PC-3 (cell line): ENCODE measurements around the gene UBXN11. TPM values are rescaled to one million over a fixed set of nuclear protein-coding genes. Genes with fewer than 3 reads are reported as not detected.

Source experiments
- ATAC-seq: fragments of 200-7000 bp; cut with Tn5 transposase; 2 replicates; pipeline ENCODE4 v1.9.1; 2020; ENCODE audit warnings: mild to moderate bottlenecking, moderate library complexity
- BruUV-seq: library from RNA; stranded (reverse); fragments of 400-500 nt; replicated peaks from 2 replicates; lab custom pipeline; 2021; lab: Mats Ljungman, UMichigan
- CTCF ChIA-PET: fragments of 300-600 bp; sonication (Branson Sonifier 250); formaldehyde crosslinking; loops from one replicate; lab custom pipeline; 2022; ENCODE audit warnings: antibody characterized with exemption; lab: Charles Lee
- POLR2A ChIA-PET: fragments of 300-600 bp; sonication (Branson Sonifier 250); formaldehyde crosslinking; loops from one replicate; lab custom pipeline; 2022; ENCODE audit warnings: antibody characterized with exemption; ENCODE audit not compliant: unreplicated experiment; lab: Charles Lee
- DNase-seq: peaks from one replicate; pipeline ENCODE4 v3.0.0-alpha.2; 2015
- H2AFZ ChIP-seq: fragments of 300-600 bp; sonication (generic); 2 replicates; pipeline ENCODE4 v1.6.0; 2016; ENCODE audit warnings: antibody characterized with exemption, low read length
- H3F3A ChIP-seq: fragments of 300-600 bp; sonication (generic); one replicate; pipeline ENCODE4 v1.6.0; 2017; ENCODE audit warnings: antibody characterized with exemption, low read length, control low read depth, mild to moderate bottlenecking; ENCODE audit not compliant: unreplicated experiment
- H3K27ac ChIP-seq: fragments of 300-600 bp; sonication (generic); 2 replicates; pipeline ENCODE4 v1.5.1; 2016; ENCODE audit warnings: mild to moderate bottlenecking, low read length
- H3K27me3 ChIP-seq: fragments of 300-600 bp; sonication (generic); 2 replicates; pipeline ENCODE4 v1.6.1; 2016; ENCODE audit warnings: low read length, mixed read lengths
- H3K36me3 ChIP-seq: fragments of 300-600 bp; sonication (generic); 2 replicates; pipeline ENCODE4 v1.6.1; 2016; ENCODE audit warnings: low read depth, mixed run types, low read length, mixed read lengths
- H3K4me1 ChIP-seq: fragments of 300-600 bp; sonication (generic); 2 replicates; pipeline ENCODE4 v1.5.1; 2016; ENCODE audit warnings: low read length; ENCODE audit not compliant: insufficient read depth
- H3K4me2 ChIP-seq: fragments of 300-600 bp; sonication (generic); 2 replicates; pipeline ENCODE4 v1.6.0; 2016; ENCODE audit warnings: low read length
- H3K4me3 ChIP-seq: fragments of 300-600 bp; sonication (generic); 2 replicates; pipeline ENCODE4 v1.5.1; 2016; ENCODE audit warnings: mild to moderate bottlenecking, low read length, mixed read lengths
- H3K79me2 ChIP-seq: fragments of 300-600 bp; sonication (generic); 2 replicates; pipeline ENCODE4 v1.6.1; 2017; ENCODE audit warnings: low read length, mixed read lengths
- H3K9ac ChIP-seq: fragments of 300-600 bp; sonication (generic); 2 replicates; pipeline ENCODE4 v1.6.0; 2016; ENCODE audit warnings: mild to moderate bottlenecking, low read length
- H3K9me2 ChIP-seq: fragments of 300-600 bp; sonication (generic); replicated peaks from 2 replicates; pipeline ENCODE4 v1.6.1; 2016; ENCODE audit warnings: mixed run types, low read length, mixed read lengths
- H3K9me3 ChIP-seq: fragments of 300-600 bp; sonication (generic); 2 replicates; pipeline ENCODE4 v1.6.1; 2016; ENCODE audit warnings: low read length, mixed read lengths
- H4K20me1 ChIP-seq: fragments of 300-600 bp; sonication (generic); 2 replicates; pipeline ENCODE4 v1.6.1; 2016; ENCODE audit warnings: low read length, mixed read lengths
- EZH2 ChIP-seq: fragments of 300-600 bp; sonication (generic); IDR thresholded peaks from one replicate; pipeline ENCODE4 v1.6.1; 2017; ENCODE audit warnings: antibody characterized with exemption, mild to moderate bottlenecking, low read length; ENCODE audit not compliant: unreplicated experiment
- EZH2phosphoT487 ChIP-seq: fragments of 300-600 bp; sonication (generic); IDR thresholded peaks from 2 replicates; pipeline ENCODE4 v1.6.1; 2018; ENCODE audit warnings: mild to moderate bottlenecking, antibody characterized with exemption, low read length, borderline replicate concordance
- intact Hi-C: fragments of 100-400 bp; cut with micrococcal nuclease; formaldehyde crosslinking; loops from 2 replicates; pipeline ENCODE4 v1.9.0; 2023
- total RNA-seq: library from RNA; depleted of rRNA; stranded (reverse); fragments of >200 nt; gene quantifications from 2 replicates; pipeline ENCODE4 v1.2.3, GENCODE V29; 2014
- TF ChIP-seq, protein P1 (sequence below): fragments of 300-600 bp; sonication (generic); conservative IDR thresholded peaks from 2 replicates; pipeline ENCODE4 v1.5.1; 2017; ENCODE audit warnings: antibody characterized with exemption, low read depth, mild to moderate bottlenecking, low read length

Gene UBXN11
- total RNA-seq, 1 experiment from 2014 or later = 19.4 TPM

DNA sequence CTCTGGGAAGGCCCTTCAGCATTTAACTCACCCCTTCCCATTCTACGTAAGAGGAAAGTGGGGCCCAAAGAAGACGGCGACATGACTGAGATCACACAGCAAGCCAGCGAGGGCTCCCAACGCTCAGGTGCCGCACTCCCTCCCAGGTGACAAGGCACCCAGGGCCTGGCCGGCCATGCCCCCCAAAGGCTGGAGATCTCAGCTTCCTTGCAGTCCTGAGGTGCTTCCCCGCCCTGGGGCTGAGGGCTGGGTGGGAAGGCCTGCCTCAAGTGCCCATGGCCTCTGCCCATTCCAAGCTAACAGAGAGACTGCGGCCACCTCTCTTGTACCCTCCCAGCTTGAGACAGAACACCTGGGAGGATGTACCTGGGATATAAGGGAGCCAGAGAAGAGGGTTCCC lies 48.5 kb upstream of the UBXN11 start:
- no peaks in the 10 kb centered on the region for H3K27me3 ChIP-seq
- no peaks in the 10 kb centered on the region for H3K36me3 ChIP-seq
- H3K9me2 ChIP-seq = no peaks in the 10 kb centered on the region
- ATAC-seq = no peak
- H3F3A ChIP-seq = no peaks in the 10 kb centered on the region
- TF ChIP-seq EZH2 (no peak), EZH2phosphoT487 (no peak)
- TF ChIP-seq, protein P1, sequence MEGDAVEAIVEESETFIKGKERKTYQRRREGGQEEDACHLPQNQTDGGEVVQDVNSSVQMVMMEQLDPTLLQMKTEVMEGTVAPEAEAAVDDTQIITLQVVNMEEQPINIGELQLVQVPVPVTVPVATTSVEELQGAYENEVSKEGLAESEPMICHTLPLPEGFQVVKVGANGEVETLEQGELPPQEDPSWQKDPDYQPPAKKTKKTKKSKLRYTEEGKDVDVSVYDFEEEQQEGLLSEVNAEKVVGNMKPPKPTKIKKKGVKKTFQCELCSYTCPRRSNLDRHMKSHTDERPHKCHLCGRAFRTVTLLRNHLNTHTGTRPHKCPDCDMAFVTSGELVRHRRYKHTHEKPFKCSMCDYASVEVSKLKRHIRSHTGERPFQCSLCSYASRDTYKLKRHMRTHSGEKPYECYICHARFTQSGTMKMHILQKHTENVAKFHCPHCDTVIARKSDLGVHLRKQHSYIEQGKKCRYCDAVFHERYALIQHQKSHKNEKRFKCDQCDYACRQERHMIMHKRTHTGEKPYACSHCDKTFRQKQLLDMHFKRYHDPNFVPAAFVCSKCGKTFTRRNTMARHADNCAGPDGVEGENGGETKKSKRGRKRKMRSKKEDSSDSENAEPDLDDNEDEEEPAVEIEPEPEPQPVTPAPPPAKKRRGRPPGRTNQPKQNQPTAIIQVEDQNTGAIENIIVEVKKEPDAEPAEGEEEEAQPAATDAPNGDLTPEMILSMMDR = no peak
- no peaks in the 10 kb centered on the region for H4K20me1 ChIP-seq
- H3K4me1 ChIP-seq = peaks cover 69% of the 10 kb centered on the region
- peaks cover 12% of the 10 kb centered on the region; the same call in 1 of the 2 replicates for H3K79me2 ChIP-seq
- no peak overlapping the region for H3K27ac ChIP-seq
- CTCF ChIA-PET = no interaction called here
- POLR2A ChIA-PET = no interaction called here
- H3K9ac ChIP-seq = no peak overlapping the region
- no TSS peak for BruUV-seq
- intact Hi-C loops = no loop called here
- no peak overlapping the region for H3K4me2 ChIP-seq
- no peak overlapping the region for H3K4me3 ChIP-seq
- H3K9me3 ChIP-seq = no peaks in the 10 kb centered on the region
- H2AFZ ChIP-seq = no peak overlapping the region
- no peak for DNase-seq

- Histone ChIP-seq H3K27me3 (no peaks in the 10 kb centered on the region), H3K4me2 (peak within 1 kb of the TSS; percentile 82), H2AFZ (peak within 1 kb of the TSS; percentile 32; the same call in 1 of the 2 replicates), H3K4me3 (peak within 1 kb of the TSS; percentile 58), H3K9me3 (no peaks in the 10 kb centered on the region), H3K79me2 (peaks cover 12% of the 10 kb centered on the region; the same call in 1 of the 2 replicates), H3F3A (no peaks in the 10 kb centered on the region), H3K9me2 (no peaks in the 10 kb centered on the region), H3K4me1 (peaks cover 75% of the 10 kb centered on the region), H3K9ac (peak within 1 kb of the TSS; percentile 61), H4K20me1 (no peaks in the 10 kb centered on the region), H3K27ac (peak within 1 kb of the TSS; percentile 85), H3K36me3 (no peaks in the 10 kb centered on the region)
- ATAC-seq = peak; percentile 68
- ChIA-PET POLR2A (interaction anchor here (0.6 kb wide), 1 partner anchor 10 kb away, joined by 3 read pairs; no protein-coding TSS in a partner anchor), CTCF (no interaction called here)
- intact Hi-C loops = no loop called here
- TF ChIP-seq, protein P1 = no peak
- TF ChIP-seq EZH2 (no peak), EZH2phosphoT487 (no peak)
- BruUV-seq = no TSS peak
- peak; percentile 90 for DNase-seq
Measured at GRCh38 chr1:26353976-26354820, 47.8 kb upstream of the UBXN11 start, which contains the start of gene CRYBG2. Gene CRYBG2, minus strand, starts transcription at chr1:26354130. Its CDS starts 7,473 bp downstream, at chr1:26346657.
